Renal cortex interstitium (tissue), 11 donors: Measurements from ENCODE around the gene TAF1C. TPM values are rescaled to one million over a fixed set of nuclear protein-coding genes. Genes with fewer than 3 reads are reported as not detected.

Experiments
- DNase-seq, 11 donors: peaks; one replicate each; pipeline ENCODE4 v3.0.0-alpha.2; 2013; ENCODE audit warnings: low read depth in 9 of 11, low spot score in 4 of 11; ENCODE audit errors: extremely low read depth in 1 of 11
- polyA plus RNA-seq, 3 donors: library from polyadenylated mRNA; unstranded; fragments of 120-200 nt; gene quantifications; one replicate each; pipeline ENCODE4 v1.2.1, GENCODE V29; 2013; ENCODE audit not compliant: insufficient read length in 3 of 3

Gene TAF1C
- polyA plus RNA-seq, 3 donors, result 34.3 to 58.7 (median 40.3) TPM

DNA sequence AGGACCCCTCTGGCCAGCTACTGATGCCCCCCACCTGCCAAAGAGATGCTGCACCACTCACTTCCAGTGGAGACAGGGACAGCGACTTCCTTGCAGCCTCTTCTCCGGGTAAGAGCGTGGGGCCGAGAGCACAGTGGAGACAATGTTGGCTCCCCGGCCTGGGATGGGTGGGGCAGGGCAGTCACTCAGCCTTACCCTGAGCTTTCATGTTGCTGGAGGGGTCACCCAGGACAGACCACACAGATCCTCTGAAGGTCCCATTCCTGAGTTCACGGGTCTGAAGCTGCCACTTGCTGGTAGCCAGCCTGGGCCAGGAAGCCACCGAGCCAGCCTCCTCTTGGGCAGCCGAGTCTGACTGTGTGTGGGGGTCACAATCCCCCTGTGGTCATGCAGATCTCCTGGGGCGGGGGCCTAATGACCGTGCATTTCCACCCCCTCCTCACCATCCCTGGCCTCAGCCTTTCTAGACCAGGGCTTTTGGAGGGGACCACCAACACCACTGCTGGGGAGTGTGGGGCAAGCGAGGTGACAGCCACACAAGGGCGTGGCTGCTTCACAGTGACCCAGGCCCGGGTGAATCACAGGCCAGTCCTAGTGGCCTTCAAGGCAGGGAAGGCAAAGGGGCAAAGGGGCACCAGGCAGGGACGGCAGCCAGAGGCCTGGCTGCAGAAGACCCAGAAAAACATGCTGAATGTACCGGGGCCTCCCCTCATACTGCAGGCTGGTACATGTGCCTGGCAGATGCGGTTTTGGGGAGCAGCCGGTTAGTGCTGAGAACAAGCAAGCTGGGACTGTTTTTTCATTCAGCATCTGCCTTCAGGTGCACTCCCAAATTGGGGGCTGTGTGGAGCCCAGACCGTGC is 10.4 kb downstream of the TAF1C start:
- DNase-seq, result no peak

DNA sequence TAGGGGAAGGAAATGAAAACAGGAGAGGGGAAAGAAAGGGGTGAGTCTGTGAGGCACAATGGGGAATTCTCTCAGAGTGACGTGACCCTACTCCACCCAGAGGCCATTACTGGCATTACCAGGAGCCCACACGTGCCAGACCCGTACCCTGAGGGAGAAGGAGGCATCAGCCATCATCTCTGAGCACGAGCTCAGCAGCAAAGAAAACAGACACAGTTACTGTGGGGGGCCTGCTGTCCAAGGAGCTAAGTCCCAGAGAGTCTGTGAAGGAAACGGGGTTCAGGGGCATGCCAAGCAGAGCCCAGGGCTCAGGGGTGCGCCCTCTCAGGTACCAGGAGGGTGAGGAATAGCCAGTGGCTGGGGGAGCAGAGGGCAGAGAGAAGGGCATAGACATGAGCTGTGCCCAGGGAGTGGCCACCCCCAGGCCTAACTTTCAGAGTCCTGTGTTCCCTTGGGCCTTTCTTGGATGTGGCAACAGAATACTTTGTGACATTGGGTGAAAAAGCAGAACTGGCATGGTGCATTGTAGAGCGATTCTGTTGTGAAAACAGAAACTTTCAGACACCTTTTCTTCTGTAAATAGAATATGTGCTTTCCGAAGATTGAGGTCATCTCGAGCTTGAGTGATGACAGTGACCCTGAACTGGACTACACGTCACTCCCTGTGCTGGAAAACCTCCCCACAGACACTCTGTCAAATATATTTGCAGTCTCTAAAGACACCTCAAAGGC is 11.3 kb downstream of the TAF1C start:
- DNase-seq, result peak in 2 of 11 donors; percentile 55 to 64

DNA sequence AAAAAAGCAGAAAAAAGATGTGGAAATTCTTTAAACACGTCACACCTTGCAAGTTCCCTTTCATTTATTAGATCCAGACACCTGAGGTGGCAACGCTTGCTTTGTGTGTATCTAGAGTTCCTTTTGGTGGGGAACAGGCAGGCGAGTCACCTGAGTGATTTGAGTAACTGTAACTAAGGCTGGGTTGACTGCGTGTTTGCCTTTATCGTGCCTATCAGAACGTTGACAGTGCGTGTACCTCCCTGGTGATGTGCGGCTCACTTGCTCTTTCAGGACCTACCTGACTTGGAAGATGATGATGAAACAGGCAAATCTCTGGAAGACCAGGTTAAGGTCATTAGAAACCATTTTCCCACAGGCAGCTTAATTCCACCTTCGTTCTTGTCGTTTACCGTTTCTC is 12.5 kb downstream of the TAF1C start:
- DNase-seq, result no peak

DNA sequence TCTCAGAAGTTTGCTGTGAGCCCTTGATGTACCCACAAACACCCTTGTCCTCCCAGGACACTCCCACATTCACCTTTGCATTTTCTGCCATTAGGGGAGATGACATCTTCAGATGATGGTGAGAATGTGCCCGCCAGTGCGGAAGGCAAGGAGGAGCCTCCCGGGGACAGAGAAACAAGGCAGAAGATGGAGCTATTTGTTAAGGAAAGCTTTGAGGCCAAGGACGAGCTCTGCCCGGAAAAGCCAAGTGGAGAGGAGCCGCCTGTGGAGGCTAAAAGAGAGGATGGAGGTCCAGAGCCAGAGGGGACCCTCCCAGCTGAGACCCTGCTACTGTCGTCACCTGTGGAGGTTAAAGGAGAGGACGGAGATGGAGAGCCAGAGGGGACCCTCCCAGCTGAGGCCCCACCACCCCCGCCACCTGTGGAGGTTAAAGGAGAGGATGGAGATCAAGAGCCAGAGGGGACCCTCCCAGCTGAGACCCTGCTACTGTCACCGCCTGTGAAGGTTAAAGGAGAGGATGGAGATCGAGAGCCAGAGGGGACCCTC is 17.0 kb downstream of the TAF1C start:
- no peak for DNase-seq

DNA sequence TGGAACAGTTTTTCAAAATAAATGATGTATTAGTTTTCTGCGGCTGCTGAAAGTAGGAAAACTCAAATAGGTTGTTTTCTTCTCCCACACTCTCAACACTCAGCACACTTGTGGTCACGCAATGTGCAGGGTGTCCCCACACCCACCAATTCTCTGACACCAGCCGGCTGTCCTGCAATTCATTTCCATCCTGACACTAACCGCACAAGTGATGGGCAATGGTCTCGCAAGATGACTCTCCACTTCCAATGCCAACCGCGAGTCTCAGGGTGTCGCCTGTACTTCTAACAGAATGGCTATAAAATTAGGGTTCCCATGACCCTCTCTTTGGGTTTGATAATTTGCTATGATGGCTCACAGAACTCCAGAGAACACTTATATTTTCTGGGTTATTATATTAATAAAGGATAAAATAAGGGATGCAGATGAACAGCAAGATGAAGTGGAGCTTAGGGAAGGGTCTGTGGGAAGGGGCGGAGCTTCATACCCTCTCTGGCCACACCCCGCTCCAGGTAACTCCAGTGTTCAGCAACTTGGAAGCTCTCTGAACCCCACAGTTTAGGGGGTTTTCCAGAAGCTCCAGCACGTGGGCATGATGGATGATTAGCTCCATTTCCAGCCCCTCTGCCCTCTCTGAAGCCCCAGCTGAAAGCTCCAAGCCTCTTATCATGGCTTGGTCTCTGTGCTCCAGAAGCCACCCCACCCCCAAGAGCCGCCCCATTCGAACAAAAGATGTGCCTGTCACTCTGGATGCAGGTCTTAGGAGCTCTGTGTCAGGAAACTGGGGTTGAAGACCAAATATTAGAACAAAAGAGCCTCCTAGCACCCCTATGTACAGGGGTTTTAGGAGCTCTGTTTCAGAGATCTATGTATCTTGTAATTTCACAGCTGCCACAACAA is 19.8 kb downstream of the TAF1C start:
- DNase-seq, result no peak

DNA sequence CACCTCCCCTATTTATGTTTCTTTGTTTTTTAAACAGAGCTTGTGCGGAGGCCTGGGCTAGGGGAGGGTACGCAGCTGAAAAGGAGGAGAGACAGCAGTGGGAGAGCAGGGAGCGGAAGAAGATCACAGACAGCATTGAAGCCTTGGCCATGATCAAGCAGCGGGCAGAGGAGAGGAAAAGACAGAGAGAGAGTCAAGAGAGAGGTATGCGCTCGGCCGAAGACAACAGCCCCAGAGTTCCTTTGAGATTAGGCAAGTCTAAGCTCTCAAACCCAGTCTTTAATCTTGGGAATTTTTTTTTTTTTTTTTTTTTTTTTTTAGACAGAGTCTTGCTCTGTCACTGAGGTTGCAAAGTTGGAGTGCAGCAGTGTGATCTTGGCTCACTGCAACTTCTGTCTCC is 21.1 kb downstream of the TAF1C start:
- no peak for DNase-seq

DNA sequence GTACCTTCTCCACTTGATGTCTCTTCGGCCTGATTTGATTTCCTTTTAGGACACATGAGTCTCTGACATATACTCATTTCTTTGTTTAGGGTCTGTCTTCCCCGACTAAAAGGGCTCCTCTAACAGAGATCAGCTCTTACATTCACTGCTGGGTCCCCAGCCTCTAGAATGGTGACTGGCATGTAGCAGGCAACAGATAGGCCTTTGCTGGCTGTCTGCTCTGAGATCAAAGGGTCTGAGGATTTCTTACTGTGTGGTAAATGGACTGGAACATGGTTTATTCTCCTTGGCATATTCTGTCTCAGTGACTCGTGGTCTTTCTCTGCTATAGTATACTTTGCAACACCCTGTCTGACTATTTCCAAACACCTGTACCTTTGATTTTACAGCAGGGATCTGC is 25.1 kb downstream of the TAF1C start:
- DNase-seq, result peak in 1 of 11 donors; percentile 54

DNA sequence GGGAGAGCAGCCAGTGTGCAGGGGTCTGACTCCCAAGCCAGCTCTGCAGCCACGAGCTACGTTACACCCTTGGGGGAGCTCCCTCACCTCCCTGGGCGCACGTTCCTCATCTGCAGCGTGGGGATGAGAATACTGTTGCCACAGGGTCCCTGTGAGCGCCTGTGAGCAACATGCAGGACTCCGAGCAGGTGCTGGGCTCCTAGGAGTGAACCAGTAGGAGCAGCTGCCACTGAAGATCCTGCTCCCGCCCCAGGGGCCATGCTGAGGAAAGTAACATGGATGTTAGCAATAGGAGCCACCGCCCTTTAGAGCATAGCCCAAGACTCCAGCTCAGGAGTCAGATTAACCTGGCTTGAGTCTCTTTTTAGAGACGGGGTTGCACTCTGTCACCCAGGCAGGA is 25.8 kb downstream of the TAF1C start:
- DNase-seq, result no peak

DNA sequence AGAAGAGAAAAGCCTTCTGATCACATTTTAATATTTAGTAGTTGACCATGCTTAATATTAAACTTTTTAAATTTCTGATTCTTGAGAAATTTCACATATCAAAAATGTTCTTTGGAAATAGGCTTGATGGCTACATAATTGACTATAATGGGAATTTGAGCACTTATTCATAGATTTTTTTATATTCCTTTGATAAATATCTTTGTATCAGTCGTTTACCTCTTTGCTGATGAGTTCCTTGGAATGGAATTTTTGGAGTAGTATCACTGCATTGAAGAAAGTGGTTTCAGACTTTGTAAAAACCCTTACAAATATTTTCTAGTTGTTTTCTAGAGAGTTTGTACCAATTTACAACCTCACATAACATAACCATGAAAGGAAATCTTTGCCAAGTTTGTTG is 27.1 kb downstream of the TAF1C start:
- no peak for DNase-seq

DNA sequence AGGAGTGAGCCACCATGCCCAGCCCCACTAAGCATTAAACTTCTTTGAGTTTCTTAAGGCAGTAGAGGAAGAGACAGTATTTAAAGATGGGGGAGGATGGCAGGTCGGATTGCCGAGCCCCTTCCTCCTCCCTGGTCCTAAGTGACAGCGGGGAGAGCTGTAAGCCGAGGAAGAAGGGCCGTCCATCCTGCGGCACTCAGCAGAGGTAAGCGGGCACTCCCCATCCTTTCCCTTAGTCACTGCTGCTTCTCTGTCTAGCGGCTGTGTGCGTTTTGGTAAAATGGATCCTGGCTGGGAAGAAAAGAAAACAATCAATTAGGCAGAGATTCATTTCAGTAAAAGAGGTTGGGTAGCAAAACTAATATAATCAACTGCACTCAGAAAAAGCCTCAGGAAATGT is 27.9 kb downstream of the TAF1C start:
- no peak for DNase-seq

DNA sequence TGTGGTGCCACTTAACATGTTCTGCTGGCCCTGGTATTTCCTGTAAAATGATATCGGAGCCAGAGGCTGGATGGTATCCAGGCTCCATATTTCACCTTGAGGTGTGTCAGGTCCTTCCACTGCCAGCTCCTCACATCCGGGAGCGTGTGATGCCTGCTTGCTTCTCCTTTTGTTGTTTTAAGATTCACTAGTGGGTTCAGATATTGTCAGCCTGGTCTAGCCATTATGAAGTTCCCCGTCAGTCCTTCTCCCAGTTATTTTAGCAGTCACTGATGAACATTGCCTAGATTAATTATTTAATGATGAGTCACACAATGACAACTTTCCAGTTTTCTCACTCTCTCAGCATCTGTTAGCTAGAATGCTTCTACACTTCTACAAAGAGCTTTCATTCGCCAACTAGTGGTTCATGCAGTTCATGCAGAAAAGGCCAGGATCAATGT is 30.5 kb downstream of the TAF1C start:
- DNase-seq, result no peak

DNA sequence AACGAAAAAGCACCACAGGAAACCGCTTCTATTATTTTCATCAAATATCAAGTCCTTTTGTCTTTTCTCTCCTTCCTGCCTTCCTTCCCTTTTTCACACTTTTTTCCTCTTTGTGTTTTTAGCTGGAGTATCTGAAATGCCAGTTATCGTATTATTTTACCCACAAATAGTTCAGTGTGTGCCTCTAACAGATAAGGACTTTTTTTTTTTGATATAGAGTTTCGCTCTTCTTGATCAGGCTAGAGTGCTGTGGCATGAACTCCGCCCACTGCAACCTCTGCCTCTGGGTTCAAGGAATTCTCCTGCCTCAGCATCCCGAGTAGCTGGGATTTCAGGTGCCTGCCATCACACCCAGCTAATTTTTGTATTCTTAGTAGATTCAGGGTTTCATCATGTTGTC is 31.1 kb downstream of the TAF1C start:
- DNase-seq, result no peak

DNA sequence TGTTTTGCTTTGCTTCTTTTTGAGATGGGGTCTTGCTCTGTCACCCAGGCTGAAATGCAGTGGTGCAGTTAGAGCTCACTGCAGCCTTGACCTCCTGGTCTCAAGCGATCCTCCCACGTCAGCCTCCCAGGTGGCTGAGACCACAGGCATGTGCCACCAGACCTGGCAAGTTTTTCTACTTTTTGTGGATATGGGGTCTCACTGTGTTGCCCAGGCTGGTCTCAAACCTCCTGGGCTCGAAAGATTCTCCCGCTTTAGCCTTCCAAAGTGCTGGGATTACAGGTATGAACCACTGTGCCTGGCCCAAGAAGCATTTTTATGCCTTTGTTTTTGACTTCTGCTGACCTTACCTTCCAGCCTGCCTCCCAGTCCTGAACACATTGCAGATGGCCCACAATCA is 31.6 kb downstream of the TAF1C start:
- no peak for DNase-seq

DNA sequence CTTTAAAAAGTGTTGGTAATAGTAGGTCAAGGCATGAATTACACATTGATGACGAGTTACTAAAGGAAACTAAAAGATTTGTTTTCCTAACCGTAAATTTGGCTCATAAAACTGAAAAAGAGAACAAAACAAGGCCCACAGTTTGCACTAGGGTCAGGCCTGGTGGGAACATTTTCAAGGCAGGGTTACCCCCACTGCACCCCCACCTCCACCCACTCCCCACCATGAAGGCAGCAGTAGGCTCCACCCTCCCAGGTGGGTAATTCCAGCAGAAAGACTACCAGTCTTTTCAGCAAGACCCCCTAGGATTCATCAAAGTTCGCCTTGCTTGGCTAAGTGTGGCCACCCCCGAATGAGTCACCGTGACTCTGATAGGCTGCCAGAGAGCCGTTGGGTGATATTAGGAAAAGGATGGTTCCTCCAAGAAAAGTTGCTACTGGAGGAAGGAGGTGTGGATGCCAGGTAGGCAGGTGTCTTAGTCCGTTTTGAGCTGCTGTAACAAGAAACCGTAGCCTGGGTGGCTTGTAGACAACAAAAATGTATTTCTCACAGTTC is 33.1 kb downstream of the TAF1C start:
- no peak for DNase-seq

DNA sequence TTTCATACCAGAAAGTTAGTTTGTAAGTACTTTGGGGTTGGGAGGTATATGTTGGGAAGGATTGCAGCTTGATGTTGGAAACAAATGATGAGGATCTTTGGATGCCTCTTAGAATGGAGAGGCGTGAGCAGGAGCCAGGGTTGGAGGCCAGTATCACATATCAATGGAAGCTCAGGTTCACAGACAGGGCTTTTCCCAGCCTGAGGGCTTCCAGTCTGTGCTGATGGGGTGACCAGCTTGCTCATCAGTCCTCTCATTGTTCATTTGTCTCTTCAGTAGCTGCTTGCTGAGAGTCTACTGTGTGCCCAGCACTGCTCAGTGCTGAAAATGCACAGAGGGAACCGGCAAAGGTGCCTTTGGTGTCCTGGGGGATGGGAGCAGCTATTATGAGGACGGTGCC is 35.9 kb downstream of the TAF1C start:
- no peak for DNase-seq

DNA sequence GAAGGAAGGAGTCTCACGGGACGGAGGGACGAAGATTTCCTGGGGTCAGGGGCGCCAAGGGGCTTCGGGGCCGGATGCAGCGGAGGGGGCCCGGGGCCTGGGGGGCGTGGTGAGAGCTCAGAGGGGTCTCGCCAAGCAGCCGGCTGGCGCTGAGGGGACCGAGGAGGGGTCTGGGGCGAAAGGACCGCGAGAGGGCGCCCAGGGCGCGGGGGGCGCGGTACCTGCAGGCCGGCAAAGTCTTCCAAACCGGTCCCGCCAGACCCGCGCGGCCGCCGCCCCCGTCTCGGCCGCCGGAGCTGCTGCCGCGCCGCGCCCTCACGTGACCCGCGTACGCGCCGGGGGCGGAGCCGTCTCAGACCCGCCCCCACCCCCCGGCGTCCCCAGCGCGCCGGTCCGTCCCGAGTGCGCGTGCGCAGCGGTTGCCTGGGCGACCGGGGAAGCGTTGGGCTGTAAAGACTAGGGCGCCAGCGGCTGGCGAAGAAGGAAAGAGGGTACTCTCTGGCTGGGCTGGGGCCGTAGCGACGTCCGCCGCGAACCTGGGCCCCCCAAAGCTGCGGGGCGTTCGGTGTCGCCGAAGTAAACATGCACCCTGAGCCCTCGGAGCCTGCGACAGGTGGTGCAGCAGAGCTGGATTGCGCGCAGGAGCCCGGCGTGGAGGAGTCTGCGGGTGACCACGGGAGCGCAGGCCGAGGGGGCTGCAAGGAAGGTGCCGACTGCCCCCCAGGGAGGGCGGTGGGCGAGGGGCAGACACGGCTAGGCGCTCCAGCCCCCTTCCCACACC is 41.8 kb downstream of the TAF1C start, which contains the start of the genes DNAAF1 and HSDL1:
Gene DNAAF1, plus strand, starts transcription at position 450 of the 781 bp plus-strand sequence. Its CDS starts 133 bp downstream, at position 583.
Gene HSDL1, minus strand, starts transcription at position 319 of the 781 bp plus-strand sequence. CDS start 13,856 bp downstream, outside the sequence.
- DNase-seq, result peak; percentile 72 to 91 (median 88)

DNA sequence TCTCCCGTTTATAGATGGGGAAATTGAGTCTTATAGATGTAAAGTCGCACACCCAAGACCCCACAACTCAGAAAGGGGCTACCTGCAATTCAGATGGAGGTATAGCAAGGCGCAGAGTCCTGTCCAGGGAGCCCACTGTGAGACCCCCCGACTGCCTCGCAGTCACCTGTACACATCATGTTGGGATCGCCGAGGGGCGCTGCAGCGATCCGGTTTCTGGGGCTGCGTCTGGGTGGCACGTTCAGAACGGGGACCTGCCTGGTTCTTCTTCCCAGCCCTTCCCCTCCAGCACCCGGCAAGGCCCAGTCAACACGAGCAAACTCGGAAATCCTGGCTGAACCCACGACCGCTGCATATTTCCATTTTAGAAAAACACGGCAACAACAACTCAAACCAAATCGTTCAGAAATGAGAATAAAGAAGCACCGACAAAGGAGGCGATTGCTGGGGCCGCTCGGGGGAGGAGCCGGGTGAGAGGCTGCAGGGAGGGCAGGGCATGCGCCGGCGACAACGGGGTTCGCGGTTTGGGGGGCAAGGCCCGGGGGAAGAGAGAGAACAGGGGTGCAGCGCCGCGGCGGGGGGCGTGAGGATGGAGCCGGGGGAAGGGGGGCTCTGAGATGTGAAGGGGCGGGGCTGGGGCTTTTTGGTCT is 42.5 kb downstream of the TAF1C start:
- no peak for DNase-seq
